ENCODE measurements around the gene SERINC5. TPM values are rescaled to one million over a fixed set of nuclear protein-coding genes. Genes with fewer than 3 reads are reported as not detected.

Gene SERINC5
- total and polyA plus RNA-seq, 12 donors, result 2.3 to 21.9 (median 14.8) TPM

- no peak for TF ChIP-seq CTCF (IDR thresholded peaks at IDR 0.05)
- intact Hi-C loops (cut with DNase I), result loop anchor here in 3 of 10 donors (5.0 kb wide), 1 partner anchor 114 kb away; the partner anchor contains the start of gene SERINC5 (in 3 of the 3)
- H3K27ac ChIP-seq, result peak overlapping the region in 4 of 10 donors; percentile 10 to 89 (median 48)
- H3K9me3 ChIP-seq, result no peaks in the 10 kb centered on the region
- WGBS, 2 donors, result 90 to 94% methylated on average over 13 of the region's 13 CpGs
- peaks cover 0 to 70% (median 13%) of the 10 kb centered on the region in 9 donors for H3K36me3 ChIP-seq
- no peak for DNase-seq
- no peak overlapping the region for H3K4me3 ChIP-seq
- H3K27me3 ChIP-seq, result no peaks in the 10 kb centered on the region
- no peak for ATAC-seq
- H3K4me1 ChIP-seq, result peaks cover 0 to 70% (median 23%) of the 10 kb centered on the region in 9 donors
These were observed 112.4 kb downstream of the SERINC5 start for GRCh38 chr5:80143491-80143890.

- TF ChIP-seq CTCF (IDR thresholded peaks at IDR 0.05), result no peak
- 44 to 75% methylated on average over 6 of the region's 6 CpGs for WGBS, 2 donors
- Histone ChIP-seq H3K36me3 (peaks cover 0 to 70% (median 13%) of the 10 kb centered on the region in 9 donors), H3K4me1 (peaks cover 0 to 75% (median 23%) of the 10 kb centered on the region in 9 donors), H3K27me3 (no peaks in the 10 kb centered on the region), H3K27ac (peak overlapping the region in 3 of 10 donors; percentile 46 to 89 (median 49)), H3K4me3 (no peak overlapping the region), H3K9me3 (no peaks in the 10 kb centered on the region)
- DNase-seq, result no peak
- intact Hi-C loops (cut with DNase I), result loop anchor here in 3 of 10 donors (5.0 kb wide), 1 partner anchor 114 kb away; the partner anchor contains the start of gene SERINC5 (in 3 of the 3)
- ATAC-seq, result no peak
These were observed 112.9 kb downstream of the SERINC5 start for GRCh38 chr5:80142996-80143395.

- H3K9me3 ChIP-seq, result no peaks in the 10 kb centered on the region
- H3K27me3 ChIP-seq, result no peaks in the 10 kb centered on the region
- no peak overlapping the region for H3K4me3 ChIP-seq
- intact Hi-C loops (cut with DNase I), result loop anchor here in 4 of 10 donors (2.0 to 5.0 kb wide), 3 partner anchors 51 to 116 kb away; partner anchors contain the start of gene SERINC5 (in 4 of the 4)
- ATAC-seq, result peak in 1 of 8 donors; percentile 18
- H3K4me1 ChIP-seq, result peaks cover 0 to 79% (median 23%) of the 10 kb centered on the region in 9 donors
- WGBS, 2 donors, result 35 to 44% methylated on average over 3 of the region's 3 CpGs
- no peak for DNase-seq
- peak overlapping the region; percentile 62 to 89 (median 86) for H3K27ac ChIP-seq
- no peak for TF ChIP-seq CTCF (IDR thresholded peaks at IDR 0.05)
- peaks cover 0 to 59% (median 13%) of the 10 kb centered on the region in 9 donors for H3K36me3 ChIP-seq
These were observed 114.2 kb downstream of the SERINC5 start for GRCh38 chr5:80141681-80142080.

GRCh38 chr5:80141147-80141671 is 114.6 kb downstream of the SERINC5 start:
- no peaks in the 10 kb centered on the region for H3K9me3 ChIP-seq
- peaks cover 0 to 55% (median 13%) of the 10 kb centered on the region in 9 donors for H3K36me3 ChIP-seq
- DNase-seq (peak; percentile 82 to 89), ATAC-seq (peak; percentile 93 to 97 (median 96))
- WGBS, 2 donors, result 6 to 9% methylated on average over 13 of the region's 13 CpGs
- no peak overlapping the region for H3K4me3 ChIP-seq
- TF ChIP-seq CTCF (IDR thresholded peaks at IDR 0.05), result peak in 3 of 9 donors; percentile 9 to 20 (median 15)
- intact Hi-C loops (cut with DNase I), result loop anchor here in 4 of 10 donors (2.0 to 5.0 kb wide), 3 partner anchors 52 to 116 kb away; partner anchors contain the start of gene SERINC5 (in 4 of the 4)
- no peaks in the 10 kb centered on the region for H3K27me3 ChIP-seq
- peak overlapping the region; percentile 62 to 89 (median 86) for H3K27ac ChIP-seq
- H3K4me1 ChIP-seq, result peaks cover 0 to 79% (median 23%) of the 10 kb centered on the region in 9 donors
